K562 (cell line): ENCODE results near the gene PRPSAP2.

Source experiments
- BDP1 ChIP-seq: IDR thresholded peaks from 3 replicates; pipeline ENCODE4 v1.6.1; 2011; ENCODE audit not compliant: insufficient read length, insufficient read depth
- CAMTA2 ChIP-seq: fragments of 250-450 bp; sonication (Bioruptor Pico); conservative IDR thresholded peaks from 2 replicates; pipeline ENCODE4 v1.5.1; 2022
- CTCF ChIP-seq, 3 experiments: IDR thresholded peaks in 2 of 3; conservative IDR thresholded peaks in 1 of 3; 2 replicates each; pipeline ENCODE4 v1.5.1; 2011 to 2012; ENCODE audit warnings: low read length in 3 of 3, mild to moderate bottlenecking in 3 of 3, control low read depth in 2 of 3, improper control_type of control experiment in 1 of 3, inconsistent platforms in 1 of 3, low read depth in 1 of 3, mixed read lengths in 1 of 3, moderate library complexity in 1 of 3; ENCODE audit not compliant: insufficient read depth in 2 of 3
- DLX4 ChIP-seq: fragments of 250-450 bp; sonication (Bioruptor Pico); IDR thresholded peaks from 2 replicates; pipeline ENCODE4 v1.6.1; 2021; ENCODE audit warnings: mild to moderate bottlenecking
- E2F8 ChIP-seq: fragments of 450-650 bp; IDR thresholded peaks from 2 replicates; pipeline ENCODE4 v1.7.1; 2018; ENCODE audit warnings: mild to moderate bottlenecking, low read depth; ENCODE audit not compliant: partially characterized antibody
- MXI1 ChIP-seq: IDR thresholded peaks from 2 replicates; pipeline ENCODE4 v1.6.1; 2011; ENCODE audit warnings: low read depth, mild to moderate bottlenecking, improper control_type of control experiment, low read length
- SP1 ChIP-seq: sonication (generic); formaldehyde crosslinking; IDR thresholded peaks from 2 replicates; pipeline ENCODE4 v1.8.1; 2022; ENCODE audit warnings: mild to moderate bottlenecking, missing genetic modification reagents
- ZC3H8 ChIP-seq: fragments of 450-650 bp; IDR thresholded peaks from 2 replicates; pipeline ENCODE4 v1.6.1; 2017
- ZNF133 ChIP-seq: fragments of 250-450 bp; sonication (Bioruptor Pico); IDR thresholded peaks from 2 replicates; pipeline ENCODE4 v1.4.0; 2020; ENCODE audit warnings: mild to moderate bottlenecking
- ZNF140 ChIP-seq: fragments of 250-450 bp; sonication (Bioruptor Pico); IDR thresholded peaks from 2 replicates; pipeline ENCODE4 v1.8.0; 2021; ENCODE audit warnings: moderate library complexity, mild to moderate bottlenecking, inconsistent platforms
- ZNF263 ChIP-seq: sonication (generic); formaldehyde crosslinking; IDR thresholded peaks from 2 replicates; pipeline ENCODE4 v1.8.0; 2022; ENCODE audit warnings: mild to moderate bottlenecking, missing genetic modification reagents, borderline replicate concordance

GRCh38 chr17:18967916-18968315, 110.0 kb downstream of the PRPSAP2 start:
- TF ChIP-seq MXI1 (no peak), SP1 (CRISPR knock-in tag) (no peak), ZNF263 (CRISPR knock-in tag) (no peak), CTCF (IDR thresholded peaks at IDR 0.05 in 2 of 3, conservative IDR thresholded peaks at IDR 0.05 in 1 of 3; ENCODE audit: insufficient read depth in 2 of 3, low read depth in 1 of 3, low read length in 3 of 3) (no peak), ZNF133 (CRISPR knock-in tag) (no peak), DLX4 (CRISPR knock-in tag) (no peak), CAMTA2 (CRISPR knock-in tag) (no peak), E2F8 (no peak), BDP1 (no peak), ZC3H8 (no peak), ZNF140 (CRISPR knock-in tag) (no peak)
